Endometrial microvascular endothelial cells (primary cell): ENCODE measurements around the gene RHOF. TPM values are rescaled to one million over a fixed set of nuclear protein-coding genes. Genes with fewer than 3 reads are reported as not detected.

Experiments
- in situ Hi-C: cut with HindIII; loops from 2 replicates; pipeline ENCODE4 v1.10.0; 2017; ENCODE audit warnings: low sequenced_read_pairs, low pct_unique_long_range_greater_than_20kb; ENCODE audit errors: inconsistent ontology term
- total RNA-seq: library from RNA; depleted of rRNA; stranded (reverse); fragments of >200 nt; gene quantifications from one replicate; pipeline ENCODE4 v1.2.3, GENCODE V29; 2015; ENCODE audit errors: inconsistent ontology term

RHOF gene, protein sequence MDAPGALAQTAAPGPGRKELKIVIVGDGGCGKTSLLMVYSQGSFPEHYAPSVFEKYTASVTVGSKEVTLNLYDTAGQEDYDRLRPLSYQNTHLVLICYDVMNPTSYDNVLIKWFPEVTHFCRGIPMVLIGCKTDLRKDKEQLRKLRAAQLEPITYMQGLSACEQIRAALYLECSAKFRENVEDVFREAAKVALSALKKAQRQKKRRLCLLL
- total RNA-seq, result 14.6 TPM

DNA sequence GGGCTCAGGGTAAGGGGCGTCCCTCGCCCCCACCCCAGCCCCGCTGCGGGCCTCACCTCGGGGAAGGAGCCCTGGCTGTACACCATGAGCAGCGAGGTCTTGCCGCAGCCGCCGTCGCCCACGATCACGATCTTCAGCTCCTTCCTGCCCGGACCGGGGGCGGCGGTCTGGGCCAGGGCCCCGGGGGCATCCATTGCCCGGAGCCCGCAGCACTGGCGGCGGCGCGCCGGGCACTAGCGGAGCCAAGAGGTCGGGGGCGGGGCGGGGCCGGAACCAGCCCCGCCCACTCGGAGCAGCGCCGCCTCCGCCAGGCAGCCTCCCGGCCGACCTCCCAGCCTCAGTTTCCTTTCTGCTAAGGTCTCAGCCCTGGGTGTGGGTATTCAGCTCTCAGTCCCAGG lies at the start of gene RHOF:
TSS of gene RHOF (minus strand) at position 249 of the 398 bp plus-strand sequence. CDS start at position 194, 55 bp downstream.
- in situ Hi-C loops, result no loop called here

GRCh38 chr12:121839993-121840761 lies 46.7 kb upstream of the RHOF start:
- in situ Hi-C loops, result no loop called here

- in situ Hi-C loops, result no loop called here
Observed at GRCh38 chr12:121839106-121839992, 45.9 kb upstream of the RHOF start.

GRCh38 chr12:121838126-121838525 lies 44.6 kb upstream of the RHOF start:
- in situ Hi-C loops, result no loop called here

- in situ Hi-C loops, result no loop called here
Observed at GRCh38 chr12:121837680-121838079, 44.2 kb upstream of the RHOF start.

GRCh38 chr12:121831571-121832245 lies 38.2 kb upstream of the RHOF start:
- in situ Hi-C loops, result no loop called here

- in situ Hi-C loops, result no loop called here
Observed at GRCh38 chr12:121830588-121831265, 37.2 kb upstream of the RHOF start.

DNA sequence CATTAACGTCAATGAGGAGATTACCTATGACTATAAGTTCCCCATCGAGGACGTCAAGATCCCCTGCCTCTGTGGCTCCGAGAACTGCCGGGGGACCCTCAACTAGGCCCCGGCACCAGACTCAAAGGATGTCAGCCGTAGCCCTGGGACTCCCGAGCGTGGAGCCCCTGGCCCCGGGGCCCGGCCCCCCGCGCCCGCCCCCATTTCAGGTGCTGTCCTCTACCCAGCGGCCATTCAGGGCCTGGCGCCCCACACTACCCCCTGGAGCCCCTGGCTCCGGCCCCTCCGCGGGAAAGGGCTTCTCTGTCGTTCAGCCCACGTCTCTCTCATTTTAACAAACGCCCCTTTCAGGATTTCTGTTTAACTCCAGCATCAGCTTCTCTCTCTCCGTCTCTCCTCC lies 36.6 kb upstream of the RHOF start:
- in situ Hi-C loops, result no loop called here

DNA sequence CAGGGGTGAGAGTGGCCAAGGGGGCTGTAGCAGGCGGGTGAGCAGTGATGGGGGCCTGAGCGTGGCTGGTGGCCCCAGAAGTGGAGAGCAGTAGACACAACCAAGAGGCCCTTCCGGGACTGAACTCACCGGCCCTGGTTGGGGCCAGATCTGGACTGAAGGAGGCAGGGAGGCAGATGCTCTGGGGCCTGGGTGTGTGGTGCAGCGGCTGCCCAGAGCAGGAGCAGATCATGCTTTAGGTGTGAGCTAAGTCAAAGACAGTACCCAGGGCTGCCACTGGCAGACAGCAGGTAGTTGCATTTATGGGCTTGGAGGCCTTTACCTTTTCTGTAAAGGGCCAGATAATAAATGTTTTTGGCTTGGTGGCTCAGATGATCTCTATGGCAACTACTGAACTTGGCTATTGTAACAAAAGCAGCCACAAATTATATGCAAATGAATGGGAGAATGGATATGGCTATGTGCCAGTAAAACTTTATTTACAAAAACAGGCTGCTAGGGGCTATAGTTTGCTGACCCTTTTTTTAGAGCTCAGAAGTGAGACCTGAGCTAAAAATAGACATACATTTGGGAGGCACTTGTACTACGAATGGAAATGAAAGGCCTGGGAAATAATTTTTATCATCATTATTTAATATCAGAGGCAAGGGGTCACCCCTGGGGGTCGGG lies 35.9 kb upstream of the RHOF start:
- in situ Hi-C loops, result no loop called here

DNA sequence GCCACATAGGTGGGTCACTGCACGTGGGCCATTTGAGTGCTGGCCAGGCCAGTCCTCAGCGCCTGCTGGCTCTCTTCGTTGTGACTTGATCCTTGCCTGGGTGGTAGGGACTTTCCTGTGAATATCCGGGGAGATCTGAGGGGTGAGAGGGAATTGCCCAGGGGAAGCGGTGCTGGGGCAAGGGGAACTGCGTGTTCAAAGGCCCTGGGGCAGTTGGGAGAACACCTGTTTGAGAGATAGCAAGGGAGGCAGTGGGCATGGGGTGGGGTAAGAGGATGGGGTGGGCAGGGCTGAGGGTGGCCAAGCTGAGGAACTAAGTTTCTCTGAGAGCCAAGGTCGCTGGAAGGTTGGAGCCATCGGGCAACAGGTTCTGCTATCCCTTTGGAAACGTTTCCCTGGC lies 35.3 kb upstream of the RHOF start:
- in situ Hi-C loops, result no loop called here

DNA sequence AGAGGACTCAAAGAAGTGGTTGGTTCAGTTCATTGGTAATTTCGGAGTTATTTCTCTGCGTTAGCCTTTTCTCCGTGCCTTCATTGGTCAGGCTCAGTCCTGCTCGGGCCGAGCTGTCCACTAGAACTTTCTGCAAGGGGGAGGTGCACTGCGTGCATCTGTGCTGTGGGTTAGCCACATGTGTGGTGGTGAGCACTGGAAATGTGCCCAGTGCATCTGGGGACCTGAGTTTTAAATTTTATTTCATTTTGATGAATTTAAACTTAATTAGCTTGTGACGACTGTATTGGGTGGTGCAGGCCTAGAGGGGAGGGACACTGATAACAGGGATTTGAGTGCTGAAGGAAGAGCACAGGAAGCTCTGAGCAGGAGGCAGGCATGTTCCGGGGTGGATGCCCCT lies 34.8 kb upstream of the RHOF start:
- in situ Hi-C loops, result no loop called here

DNA sequence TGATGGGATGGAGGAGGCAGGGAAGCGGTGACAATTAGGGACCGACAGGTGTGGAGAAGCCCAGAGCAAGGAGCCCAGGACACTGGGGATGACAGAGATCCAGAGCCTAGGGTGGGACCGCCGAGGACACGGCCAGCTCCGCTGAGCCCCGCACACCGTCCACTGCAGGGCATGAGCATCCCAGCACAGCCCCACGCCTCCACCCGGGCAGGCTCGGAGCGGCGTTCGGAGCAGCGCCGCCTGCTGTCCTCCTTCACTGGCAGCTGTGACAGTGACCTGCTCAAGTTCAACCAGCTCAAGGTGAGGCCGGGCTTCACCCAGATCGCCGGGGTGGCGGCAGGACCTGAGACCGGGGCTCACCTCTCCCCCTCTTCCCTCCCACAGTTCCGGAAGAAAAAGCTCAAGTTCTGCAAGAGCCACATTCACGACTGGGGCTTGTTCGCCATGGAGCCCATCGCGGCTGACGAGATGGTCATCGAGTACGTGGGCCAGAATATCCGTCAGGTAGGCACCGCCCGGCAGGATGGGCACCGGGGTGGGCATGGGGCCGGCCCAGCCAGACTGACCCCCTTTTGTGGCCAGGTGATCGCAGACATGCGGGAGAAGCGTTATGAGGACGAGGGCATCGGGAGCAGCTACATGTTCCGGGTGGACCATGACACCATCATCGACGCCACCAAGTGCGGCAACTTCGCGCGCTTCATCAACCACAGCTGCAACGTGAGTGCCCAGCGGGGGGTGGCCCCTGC lies 34.0 kb upstream of the RHOF start:
- in situ Hi-C loops, result no loop called here

DNA sequence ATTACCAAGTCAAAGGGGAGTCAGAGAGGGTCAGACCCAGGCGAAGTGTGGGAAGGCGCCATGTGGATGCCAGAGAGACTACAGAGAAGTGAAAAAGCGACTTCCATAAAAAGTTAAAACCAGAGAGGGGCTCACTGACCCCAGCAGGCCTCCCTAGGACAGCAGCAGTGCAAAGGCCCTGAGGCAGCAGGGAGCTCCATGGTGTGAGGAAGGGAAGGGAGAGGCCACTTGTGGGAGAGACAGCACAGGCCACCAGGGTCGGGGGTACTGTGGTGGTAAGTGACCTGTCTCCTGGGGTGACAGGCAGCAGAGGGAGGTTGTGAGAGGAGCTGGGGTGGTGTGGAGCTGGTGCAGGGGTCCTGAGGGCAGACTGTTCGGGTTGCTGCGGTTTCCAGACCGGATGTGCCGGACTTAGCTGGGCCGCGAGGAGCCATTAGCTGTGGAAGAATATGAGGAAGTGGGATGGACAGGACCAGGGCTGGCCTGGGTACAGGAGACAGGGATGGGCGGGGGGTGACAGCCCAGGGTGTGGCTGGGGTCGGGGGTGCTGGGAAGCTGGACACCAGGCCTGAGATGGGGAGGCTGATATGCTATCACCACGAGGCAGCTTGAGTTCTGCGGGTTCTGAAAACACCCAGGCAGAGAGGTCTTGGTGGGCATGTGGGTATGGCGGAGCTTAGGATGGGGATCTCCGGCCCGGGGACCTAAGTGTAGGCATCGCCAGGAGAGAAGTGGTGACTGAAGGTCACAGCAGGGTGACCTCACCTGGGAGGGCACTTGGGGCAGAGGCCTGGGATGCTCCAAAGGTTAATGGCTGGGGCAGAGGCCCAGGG lies 33.0 kb upstream of the RHOF start:
- in situ Hi-C loops, result no loop called here

DNA sequence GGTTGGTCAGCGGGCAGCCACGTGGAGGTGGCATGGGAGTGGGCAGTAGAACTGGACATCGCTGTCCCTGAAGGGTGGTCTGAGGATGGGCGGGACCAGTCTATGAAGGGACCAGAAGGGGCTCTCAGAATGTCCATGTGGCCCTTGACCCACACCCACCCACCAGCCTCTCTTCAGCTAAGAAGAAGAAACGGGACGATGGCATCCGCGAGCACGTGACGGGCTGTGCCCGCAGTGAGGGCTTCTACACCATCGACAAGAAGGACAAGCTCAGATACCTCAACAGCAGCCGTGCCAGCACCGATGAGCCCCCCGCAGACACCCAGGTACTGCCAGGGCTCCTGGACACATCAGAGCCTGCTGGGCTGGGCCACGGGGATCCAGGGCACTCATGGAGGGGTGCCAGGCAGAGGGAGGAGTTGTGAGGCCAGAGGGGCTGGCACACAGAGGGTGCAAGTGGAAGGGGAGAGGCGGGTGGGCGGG lies 31.6 kb upstream of the RHOF start:
- in situ Hi-C loops, result no loop called here

- in situ Hi-C loops, result no loop called here
Observed at GRCh38 chr12:121823727-121824115, 30.2 kb upstream of the RHOF start.

DNA sequence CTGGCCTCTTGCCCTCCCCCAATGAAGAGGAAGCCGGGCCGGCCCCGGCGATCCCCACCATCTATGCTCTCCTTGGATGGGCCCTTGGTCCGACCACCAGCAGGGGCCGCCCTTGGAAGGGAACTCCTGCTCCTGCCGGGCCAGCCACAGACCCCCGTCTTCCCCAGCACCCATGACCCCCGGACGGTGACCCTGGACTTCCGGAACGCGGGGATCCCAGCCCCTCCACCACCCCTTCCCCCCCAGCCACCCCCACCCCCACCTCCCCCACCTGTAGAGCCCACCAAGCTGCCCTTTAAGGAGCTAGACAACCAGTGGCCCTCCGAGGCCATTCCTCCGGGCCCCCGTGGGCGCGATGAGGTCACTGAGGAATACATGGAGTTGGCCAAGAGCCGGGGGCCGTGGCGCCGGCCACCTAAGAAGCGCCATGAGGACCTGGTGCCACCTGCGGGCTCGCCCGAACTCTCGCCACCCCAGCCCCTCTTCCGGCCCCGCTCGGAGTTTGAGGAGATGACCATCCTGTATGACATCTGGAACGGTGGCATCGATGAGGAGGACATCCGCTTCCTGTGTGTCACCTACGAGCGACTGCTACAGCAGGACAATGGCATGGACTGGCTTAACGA lies 29.7 kb upstream of the RHOF start:
- in situ Hi-C loops, result no loop called here
